Head of caudate nucleus (tissue), 42 donors: ENCODE data around the gene SRGAP3.

ENCODE experiments used
- DNase-seq, 42 donors: peaks; one replicate each; pipeline versions ENCODE4 v3.0.0 to v3.0.0-alpha.2; 2020 to 2021; ENCODE audit warnings: mixed read lengths in 7 of 42
- intact Hi-C: fragments of 100-400 bp; cut with DNase I; formaldehyde crosslinking; loops from one replicate; pipeline ENCODE4 v1.15.0; 2022

The SRGAP3 gene

DNA sequence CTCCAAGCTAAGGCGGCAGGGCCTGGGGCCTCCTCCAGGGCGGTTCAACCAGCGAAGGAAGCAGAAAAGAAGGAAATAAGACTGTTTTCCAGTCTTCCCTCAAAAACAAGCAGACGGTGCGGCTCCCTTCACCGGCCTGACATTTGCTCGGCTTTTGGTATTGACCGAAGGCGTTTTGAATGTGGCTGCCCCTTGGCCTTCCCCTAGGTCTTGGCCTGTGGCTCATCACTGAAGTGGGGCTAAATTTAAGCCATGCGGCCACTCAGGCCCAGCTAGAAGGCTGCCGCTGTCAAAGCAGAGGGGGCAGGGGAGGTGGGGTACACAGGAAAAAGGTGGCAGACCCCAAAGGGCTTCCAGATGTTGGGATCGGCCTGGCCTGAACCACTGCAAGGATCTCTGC lies 86.2 kb downstream of the SRGAP3 start:
- intact Hi-C loops: no loop called here
- no peak for DNase-seq

- DNase-seq: no peak
- intact Hi-C loops: no loop called here
Measured at GRCh38 chr3:9161811-9162210, 87.6 kb downstream of the SRGAP3 start.

DNA sequence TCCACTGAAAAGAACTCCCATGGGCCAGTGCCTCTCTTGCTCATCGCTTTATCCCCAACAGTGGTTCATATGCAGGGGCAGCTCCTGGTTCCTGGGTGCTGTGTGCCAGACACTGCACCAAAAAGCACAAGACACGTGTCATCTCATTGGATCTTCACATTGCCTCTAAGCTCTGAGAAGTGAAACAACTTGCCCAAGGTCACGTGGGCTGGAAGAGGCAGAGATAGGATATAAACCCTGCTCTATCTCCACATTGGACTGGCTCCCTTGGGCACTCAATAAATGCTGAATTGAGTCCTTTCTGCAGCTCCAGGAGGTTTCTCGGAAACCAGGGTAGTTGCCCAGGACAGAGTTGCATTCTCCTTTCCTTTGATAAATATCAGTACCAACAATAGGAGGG lies 88.1 kb downstream of the SRGAP3 start:
- intact Hi-C loops: no loop called here
- DNase-seq: no peak

DNA sequence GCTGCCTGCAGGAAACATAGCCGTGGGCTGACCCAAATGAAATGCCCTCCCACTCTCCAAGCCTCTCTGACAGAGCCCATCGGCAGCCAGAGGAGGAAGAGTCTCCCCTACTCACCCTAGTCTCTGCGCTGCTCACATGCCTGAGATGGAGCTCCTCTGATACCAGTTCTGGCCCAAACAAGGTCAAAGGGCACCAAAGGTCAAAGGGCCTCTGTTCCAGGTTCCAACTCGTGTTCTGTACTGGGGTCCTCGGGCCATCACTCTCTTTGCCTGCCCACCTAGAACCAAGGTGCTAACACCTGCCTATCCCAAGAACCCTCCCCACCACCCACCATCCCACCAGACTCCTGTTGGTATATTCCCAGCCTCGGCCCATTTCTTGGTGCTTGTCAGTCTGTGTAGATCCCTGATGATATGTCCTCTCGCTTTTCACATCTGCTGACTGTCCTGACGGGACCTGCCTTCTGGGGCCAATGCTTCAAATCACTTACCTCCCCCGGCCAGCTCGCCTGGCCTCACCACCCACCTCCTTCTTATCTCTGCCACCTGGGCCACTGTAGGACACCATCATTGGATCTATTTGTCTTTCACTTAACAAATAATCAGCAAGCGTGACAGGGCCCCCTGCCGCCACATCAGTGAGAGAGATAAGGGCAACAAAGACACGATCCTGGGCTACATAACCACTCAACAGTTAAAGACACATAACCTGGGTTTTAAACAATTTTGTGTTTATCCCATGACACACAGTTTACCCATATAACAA lies 90.4 kb downstream of the SRGAP3 start:
- intact Hi-C loops: no loop called here
- no peak for DNase-seq

DNA sequence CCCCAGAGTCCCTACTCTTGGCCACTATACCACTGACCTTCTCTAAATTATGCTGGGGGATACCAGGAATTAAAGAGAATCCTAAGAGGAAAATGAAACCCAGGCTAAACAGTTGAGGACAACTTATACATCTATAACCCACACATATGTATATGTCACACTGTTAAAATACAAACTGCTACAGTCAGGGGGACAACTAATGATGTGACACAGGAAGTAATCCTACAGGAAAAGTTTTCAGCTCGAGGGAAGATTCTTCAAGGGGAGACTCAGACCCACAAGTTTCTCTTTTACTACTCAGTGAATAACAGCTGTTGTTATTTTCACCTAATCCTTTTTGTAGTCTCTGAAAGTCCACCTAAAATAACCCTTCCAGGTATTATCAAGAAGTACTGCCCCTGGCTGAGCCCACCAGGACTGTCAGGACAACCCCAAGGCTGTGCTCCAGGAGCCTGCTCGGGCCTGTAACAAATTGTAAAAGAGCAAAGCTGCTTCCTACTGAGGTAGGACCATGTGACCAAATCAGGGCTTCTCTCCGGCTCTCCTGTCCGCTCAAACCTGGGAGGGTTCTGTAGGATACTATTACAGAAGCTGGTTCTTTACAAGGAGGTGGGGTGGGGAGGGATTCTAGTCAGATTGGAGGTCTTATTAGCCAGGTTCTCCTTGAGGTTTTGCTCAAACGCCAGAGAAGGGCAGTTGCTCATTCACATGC lies 91.6 kb downstream of the SRGAP3 start:
- intact Hi-C loops: no loop called here

GRCh38 chr3:9156604-9157003 lies 92.8 kb downstream of the SRGAP3 start:
- peak in 1 of 42 donors; percentile 0 for DNase-seq
- intact Hi-C loops: no loop called here

More for the DNA sequence above, 91.6 kb downstream of the SRGAP3 start:
- peak in 1 of 42 donors; percentile 5 for DNase-seq

DNA sequence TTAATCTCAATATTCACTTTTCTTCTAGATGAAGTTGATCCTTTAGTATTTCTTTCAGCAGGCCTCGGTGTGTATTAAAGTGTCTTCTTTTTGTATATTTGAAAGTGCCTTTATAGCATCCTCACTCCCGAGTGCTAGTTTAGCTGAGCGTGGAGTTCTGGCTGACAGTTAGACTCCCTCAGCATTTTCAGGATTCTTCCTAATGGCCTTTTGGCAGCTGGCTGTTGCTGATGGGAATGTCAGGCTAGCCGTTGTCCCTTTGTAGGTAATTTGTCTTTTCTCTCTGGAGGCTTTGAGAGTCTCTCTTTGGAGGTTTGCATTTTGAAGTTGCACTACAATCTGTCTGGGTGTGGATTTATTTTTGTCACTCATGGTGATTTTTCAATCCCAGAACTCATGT lies 94.4 kb downstream of the SRGAP3 start:
- intact Hi-C loops: no loop called here
- DNase-seq: peak in 1 of 42 donors; percentile 22

GRCh38 chr3:9153904-9154619 lies 95.4 kb downstream of the SRGAP3 start:
- intact Hi-C loops: no loop called here
- peak in 10 of 42 donors; percentile 15 to 62 (median 38) for DNase-seq

- intact Hi-C loops: no loop called here
- no peak for DNase-seq
Measured at GRCh38 chr3:9151240-9151639, 98.2 kb downstream of the SRGAP3 start.

DNA sequence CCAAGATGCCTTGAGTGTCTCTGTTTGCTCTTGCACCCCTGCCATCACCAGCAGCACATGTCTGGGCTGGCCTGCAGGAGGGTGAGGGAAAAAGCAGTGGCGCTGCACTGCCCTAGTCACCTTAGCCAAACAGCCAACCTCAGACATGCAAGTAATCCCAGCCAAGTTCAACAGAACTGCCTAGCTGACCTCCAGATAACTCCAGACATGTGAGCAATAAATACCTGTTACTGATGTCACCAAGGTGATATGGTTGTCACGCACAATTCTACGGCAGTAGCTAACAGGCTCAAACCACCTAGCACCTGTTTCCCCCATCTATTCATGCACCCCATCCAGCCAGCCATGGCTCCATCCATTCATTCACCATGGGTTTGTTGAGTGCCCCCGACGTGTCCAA lies 99.9 kb downstream of the SRGAP3 start:
- intact Hi-C loops: no loop called here
- DNase-seq: no peak

- DNase-seq: peak in 1 of 42 donors; percentile 18
- intact Hi-C loops: no loop called here
Measured at GRCh38 chr3:9147896-9148266, 101.6 kb downstream of the SRGAP3 start.

DNA sequence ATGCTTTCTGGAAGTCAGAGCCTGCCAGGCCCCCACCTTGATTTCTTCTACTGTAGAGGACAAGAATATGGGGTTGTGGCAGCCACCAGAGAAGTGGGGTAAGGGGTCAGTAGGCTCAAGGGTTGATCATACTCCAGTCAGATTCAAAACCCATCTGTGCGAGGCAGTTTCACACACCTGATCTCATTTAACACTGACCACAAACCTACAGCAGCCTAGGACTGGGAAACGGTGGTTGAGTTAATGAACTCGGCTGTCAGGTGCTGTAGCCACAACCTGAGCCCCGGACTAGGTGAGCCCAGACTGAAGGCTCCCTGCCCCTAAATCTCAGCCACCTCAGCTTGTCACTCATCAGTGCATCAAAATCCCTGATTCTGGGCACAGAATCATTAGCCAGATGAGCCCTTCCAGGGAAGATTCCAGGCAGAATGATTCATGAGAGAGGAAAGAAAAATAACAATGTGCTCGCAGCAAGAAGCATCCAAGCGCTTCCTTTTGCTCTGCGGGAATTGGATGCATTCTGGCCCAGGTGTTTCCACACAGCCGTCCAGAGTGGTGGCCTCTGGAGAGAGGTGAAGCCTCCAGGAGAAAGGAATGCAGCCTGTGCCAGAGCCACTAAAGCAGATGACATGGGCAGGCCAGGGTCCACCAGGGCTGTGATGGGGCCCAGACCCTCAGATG lies 102.1 kb downstream of the SRGAP3 start:
- peak in 1 of 42 donors; percentile 36 for DNase-seq

GRCh38 chr3:9146367-9147071 lies 102.9 kb downstream of the SRGAP3 start:
- intact Hi-C loops: no loop called here
- DNase-seq: peak in 1 of 42 donors; percentile 34

More for the DNA sequence above, 102.1 kb downstream of the SRGAP3 start:
- intact Hi-C loops: no loop called here

DNA sequence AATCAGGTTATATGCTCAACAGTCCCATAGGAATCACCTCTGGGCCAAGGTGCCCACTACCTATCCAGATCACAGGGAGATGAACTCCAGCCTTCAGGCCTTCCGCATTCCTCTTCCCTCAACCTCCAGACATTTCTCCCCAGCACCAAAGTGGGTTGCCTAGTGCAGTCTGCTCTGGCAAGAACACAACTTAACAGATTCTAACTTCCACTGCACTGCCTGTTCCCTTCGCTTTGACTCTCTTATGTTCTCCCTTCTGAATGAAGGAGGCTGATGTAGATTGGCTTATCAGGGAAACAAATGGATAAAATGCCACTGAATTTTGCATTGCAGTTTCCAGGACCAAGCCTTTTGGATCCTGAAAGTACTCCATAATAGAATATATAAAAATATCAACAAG lies 106.3 kb downstream of the SRGAP3 start:
- DNase-seq: no peak
- intact Hi-C loops: no loop called here

DNA sequence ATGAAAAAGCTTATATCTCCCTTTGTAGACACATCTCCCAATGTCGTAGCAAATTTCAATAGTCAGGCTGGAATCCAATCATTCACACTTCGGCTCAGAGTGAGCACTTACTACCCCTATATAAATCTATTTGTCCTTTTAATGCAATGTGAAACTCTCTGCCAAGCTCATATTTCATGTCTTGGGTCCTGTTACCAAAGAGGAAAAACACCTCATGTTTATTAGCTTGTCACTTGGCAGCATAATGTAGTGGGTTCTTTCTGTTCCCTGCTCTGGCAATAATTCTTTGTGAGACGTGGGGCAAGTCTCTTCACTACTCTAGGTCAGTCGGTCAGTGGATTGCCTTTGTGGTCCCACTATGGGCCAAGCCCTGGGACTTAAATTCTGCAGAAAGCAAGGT lies 107.1 kb downstream of the SRGAP3 start:
- peak in 1 of 42 donors; percentile 5 for DNase-seq
- intact Hi-C loops: no loop called here

DNA sequence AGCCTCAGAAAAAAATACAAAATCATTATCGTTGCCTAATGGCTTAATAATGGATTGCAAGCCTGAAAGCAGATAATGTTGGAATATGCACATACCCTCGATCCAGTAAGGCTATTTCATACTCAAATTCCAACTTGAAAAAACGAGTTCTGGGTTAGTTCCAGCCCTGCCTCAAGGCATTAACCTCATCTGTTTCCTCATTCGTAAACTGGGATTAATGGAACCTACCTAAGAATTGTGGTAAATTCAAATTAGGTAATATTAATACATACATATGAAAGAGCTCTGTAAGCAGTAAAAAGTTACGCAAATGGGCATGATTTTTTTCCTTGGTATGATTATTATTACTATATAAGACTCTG lies 107.5 kb downstream of the SRGAP3 start:
- DNase-seq: no peak
- intact Hi-C loops: no loop called here

DNA sequence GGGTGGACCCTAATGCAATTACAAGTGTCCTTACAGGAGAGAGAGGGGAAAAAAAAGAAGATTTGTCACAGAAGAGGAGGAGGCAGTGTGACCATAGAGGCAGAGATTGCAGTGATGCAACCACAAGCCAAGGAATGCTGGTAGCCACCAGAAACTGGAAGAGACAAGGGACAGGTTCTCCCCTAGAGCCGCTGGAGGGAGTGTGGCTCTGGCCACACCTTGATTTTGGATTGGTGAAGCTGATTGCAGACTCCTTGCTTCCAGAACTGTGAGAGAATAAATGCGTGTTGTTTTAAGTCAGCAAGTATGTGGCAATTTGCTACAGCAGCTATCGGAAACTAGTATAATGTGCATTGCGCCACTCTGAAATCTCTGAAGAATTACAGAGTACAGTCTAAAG lies 110.1 kb downstream of the SRGAP3 start:
- no peak for DNase-seq
- intact Hi-C loops: no loop called here

GRCh38 chr3:9137676-9138075 lies 111.8 kb downstream of the SRGAP3 start:
- DNase-seq: no peak
- intact Hi-C loops: no loop called here
